ENCODE measurements around the gene COL19A1. TPM values are rescaled to one million over a fixed set of nuclear protein-coding genes. Genes with fewer than 3 reads are reported as not detected.

Gene COL19A1
- total and polyA plus RNA-seq, 4 donors: 1.4 to 6.7 (median 2.9) TPM

- H3K4me3 ChIP-seq (ENCODE audit: low read depth, low read length): no peak overlapping the region
- H3K27me3 ChIP-seq (ENCODE audit: control insufficient read depth, insufficient read depth, low read length): no peaks in the 10 kb centered on the region
- no peak overlapping the region for H3K27ac ChIP-seq (ENCODE audit: low read depth, low read length)
- no peaks in the 10 kb centered on the region for H3K36me3 ChIP-seq (ENCODE audit: control insufficient read depth, insufficient read depth, low read length)
- no peaks in the 10 kb centered on the region for H3K4me1 ChIP-seq (ENCODE audit: control insufficient read depth, insufficient read depth, low read length)
- H3K9me3 ChIP-seq (ENCODE audit: control insufficient read depth, insufficient read depth, low read length): peaks cover 4% of the 10 kb centered on the region
- DNase-seq (ENCODE audit: low read depth in 4 of 6, low spot score in 6 of 6): peak in 3 of 6 donors; percentile 17 to 81 (median 68)
- WGBS (ENCODE audit: insufficient coverage): 40% methylated on average over 1 of the region's 4 CpGs
Observed at GRCh38 chr6:70142034-70142433, 275.7 kb downstream of the COL19A1 start.

DNA sequence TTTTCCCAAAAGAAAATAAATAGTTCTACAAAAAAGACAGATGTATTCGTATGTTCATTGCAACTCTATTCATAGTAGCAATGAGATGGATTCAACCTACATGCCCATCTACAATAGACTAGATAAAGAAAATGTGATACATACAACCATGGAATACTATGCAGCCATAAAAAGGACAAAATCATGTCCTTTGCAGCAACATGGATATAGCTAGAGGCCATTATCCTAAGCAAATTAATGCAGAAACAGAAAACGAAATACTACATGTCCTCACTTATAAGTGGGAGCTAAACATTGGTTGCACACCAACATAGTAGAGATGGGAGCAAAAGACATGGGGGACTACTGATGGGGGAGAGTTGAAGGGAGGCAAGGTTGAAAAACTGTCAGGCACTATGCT lies 278.8 kb downstream of the COL19A1 start:
- no peak overlapping the region for H3K27ac ChIP-seq (ENCODE audit: low read depth, low read length)
- WGBS (ENCODE audit: insufficient coverage): no CpG with 5 or more reads among the region's 2 CpGs
- H3K4me3 ChIP-seq (ENCODE audit: low read depth, low read length): no peak overlapping the region
- H3K9me3 ChIP-seq (ENCODE audit: control insufficient read depth, insufficient read depth, low read length): peaks cover 4% of the 10 kb centered on the region
- H3K27me3 ChIP-seq (ENCODE audit: control insufficient read depth, insufficient read depth, low read length): no peaks in the 10 kb centered on the region
- no peaks in the 10 kb centered on the region for H3K36me3 ChIP-seq (ENCODE audit: control insufficient read depth, insufficient read depth, low read length)
- H3K4me1 ChIP-seq (ENCODE audit: control insufficient read depth, insufficient read depth, low read length): peaks cover 4% of the 10 kb centered on the region
- no peak for DNase-seq (ENCODE audit: low read depth in 4 of 6, low spot score in 6 of 6)

DNA sequence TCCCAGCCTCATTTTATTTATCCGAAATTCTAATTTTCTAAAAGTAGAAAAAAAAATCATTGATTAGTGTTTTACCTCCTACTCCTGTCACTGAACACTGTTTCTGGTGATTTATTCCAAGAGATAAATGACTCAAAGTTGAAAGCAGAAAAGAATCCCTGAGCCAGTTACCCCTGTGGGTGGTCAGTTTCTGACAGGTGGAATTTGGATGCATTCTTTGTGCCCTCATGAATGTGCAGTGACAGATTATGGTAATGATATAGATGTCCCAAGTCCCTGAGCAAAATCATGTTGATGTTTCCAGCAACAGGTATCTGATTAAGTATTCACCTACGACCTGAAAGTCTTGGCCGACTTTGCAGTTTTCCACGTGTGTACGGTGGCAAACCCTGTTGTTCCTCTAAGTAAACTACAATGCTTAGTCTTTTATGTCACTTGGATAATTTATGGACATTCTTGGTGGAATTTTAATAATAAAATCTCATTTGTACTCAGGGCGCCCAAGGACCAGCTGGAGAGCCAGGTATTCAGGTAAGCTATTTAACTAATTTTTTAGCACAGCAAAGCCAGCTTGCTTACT lies 282.9 kb downstream of the COL19A1 start:
- Histone ChIP-seq H3K9me3 (ENCODE audit: control insufficient read depth, insufficient read depth, low read length) (peaks cover 4% of the 10 kb centered on the region), H3K27me3 (ENCODE audit: control insufficient read depth, insufficient read depth, low read length) (no peaks in the 10 kb centered on the region), H3K27ac (ENCODE audit: low read depth, low read length) (no peak overlapping the region), H3K4me3 (ENCODE audit: low read depth, low read length) (no peak overlapping the region), H3K4me1 (ENCODE audit: control insufficient read depth, insufficient read depth, low read length) (peaks cover 4% of the 10 kb centered on the region), H3K36me3 (ENCODE audit: control insufficient read depth, insufficient read depth, low read length) (no peaks in the 10 kb centered on the region)
- WGBS (ENCODE audit: insufficient coverage): 100% methylated on average over 1 of the region's 6 CpGs
- no peak for DNase-seq (ENCODE audit: low read depth in 4 of 6, low spot score in 6 of 6)

- WGBS (ENCODE audit: insufficient coverage): 81% methylated on average over 3 of the region's 4 CpGs
- H3K9me3 ChIP-seq (ENCODE audit: control insufficient read depth, insufficient read depth, low read length): no peaks in the 10 kb centered on the region
- DNase-seq (ENCODE audit: low read depth in 4 of 6, low spot score in 6 of 6): peak in 1 of 6 donors; percentile 10
- peaks cover 4% of the 10 kb centered on the region for H3K4me1 ChIP-seq (ENCODE audit: control insufficient read depth, insufficient read depth, low read length)
- no peak overlapping the region for H3K27ac ChIP-seq (ENCODE audit: low read depth, low read length)
- H3K36me3 ChIP-seq (ENCODE audit: control insufficient read depth, insufficient read depth, low read length): no peaks in the 10 kb centered on the region
- H3K4me3 ChIP-seq (ENCODE audit: low read depth, low read length): no peak overlapping the region
- H3K27me3 ChIP-seq (ENCODE audit: control insufficient read depth, insufficient read depth, low read length): no peaks in the 10 kb centered on the region
Observed at GRCh38 chr6:70150521-70150920, 284.2 kb downstream of the COL19A1 start.

GRCh38 chr6:70151616-70152015 lies 285.3 kb downstream of the COL19A1 start:
- Histone ChIP-seq H3K27ac (ENCODE audit: low read depth, low read length) (no peak overlapping the region), H3K27me3 (ENCODE audit: control insufficient read depth, insufficient read depth, low read length) (no peaks in the 10 kb centered on the region), H3K9me3 (ENCODE audit: control insufficient read depth, insufficient read depth, low read length) (no peaks in the 10 kb centered on the region), H3K4me1 (ENCODE audit: control insufficient read depth, insufficient read depth, low read length) (peaks cover 4% of the 10 kb centered on the region), H3K4me3 (ENCODE audit: low read depth, low read length) (no peak overlapping the region), H3K36me3 (ENCODE audit: control insufficient read depth, insufficient read depth, low read length) (no peaks in the 10 kb centered on the region)
- no CpG with 5 or more reads among the region's 2 CpGs for WGBS (ENCODE audit: insufficient coverage)
- no peak for DNase-seq (ENCODE audit: low read depth in 4 of 6, low spot score in 6 of 6)

DNA sequence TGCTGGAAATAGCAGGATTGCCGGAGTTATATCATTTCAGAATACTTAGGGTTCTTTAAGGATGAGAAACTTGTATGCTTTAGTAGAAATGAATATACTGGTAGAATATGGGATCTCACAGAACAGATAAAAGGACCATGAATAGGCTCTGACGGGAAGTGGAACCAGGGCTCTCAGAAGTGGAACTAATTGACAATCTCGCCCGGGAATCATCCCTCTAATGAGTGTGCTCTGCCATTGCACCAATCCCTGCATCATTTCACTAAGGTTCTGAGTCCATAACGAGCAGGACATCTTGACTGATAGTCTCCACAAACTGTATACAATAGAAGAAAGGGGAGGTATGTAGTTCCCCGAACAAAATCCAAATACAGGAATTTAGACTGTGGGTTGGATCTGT lies 286.4 kb downstream of the COL19A1 start:
- no peak overlapping the region for H3K4me3 ChIP-seq (ENCODE audit: low read depth, low read length)
- no CpG with 5 or more reads among the region's 6 CpGs for WGBS (ENCODE audit: insufficient coverage)
- H3K27ac ChIP-seq (ENCODE audit: low read depth, low read length): no peak overlapping the region
- no peaks in the 10 kb centered on the region for H3K9me3 ChIP-seq (ENCODE audit: control insufficient read depth, insufficient read depth, low read length)
- no peaks in the 10 kb centered on the region for H3K27me3 ChIP-seq (ENCODE audit: control insufficient read depth, insufficient read depth, low read length)
- H3K36me3 ChIP-seq (ENCODE audit: control insufficient read depth, insufficient read depth, low read length): no peaks in the 10 kb centered on the region
- no peak for DNase-seq (ENCODE audit: low read depth in 4 of 6, low spot score in 6 of 6)
- peaks cover 4% of the 10 kb centered on the region for H3K4me1 ChIP-seq (ENCODE audit: control insufficient read depth, insufficient read depth, low read length)

GRCh38 chr6:70157086-70157485 lies 290.7 kb downstream of the COL19A1 start:
- Histone ChIP-seq H3K9me3 (ENCODE audit: control insufficient read depth, insufficient read depth, low read length) (no peaks in the 10 kb centered on the region), H3K27ac (ENCODE audit: low read depth, low read length) (no peak overlapping the region), H3K27me3 (ENCODE audit: control insufficient read depth, insufficient read depth, low read length) (no peaks in the 10 kb centered on the region), H3K4me1 (ENCODE audit: control insufficient read depth, insufficient read depth, low read length) (no peaks in the 10 kb centered on the region), H3K36me3 (ENCODE audit: control insufficient read depth, insufficient read depth, low read length) (no peaks in the 10 kb centered on the region), H3K4me3 (ENCODE audit: low read depth, low read length) (no peak overlapping the region)
- WGBS (ENCODE audit: insufficient coverage): no CpG with 5 or more reads among the region's 1 CpG
- no peak for DNase-seq (ENCODE audit: low read depth in 4 of 6, low spot score in 6 of 6)

GRCh38 chr6:70160276-70160675 lies 293.9 kb downstream of the COL19A1 start:
- no peak for DNase-seq (ENCODE audit: low read depth in 4 of 6, low spot score in 6 of 6)
- WGBS (ENCODE audit: insufficient coverage): no CpG with 5 or more reads among the region's 1 CpG

GRCh38 chr6:70162972-70163371 lies 296.6 kb downstream of the COL19A1 start:
- Histone ChIP-seq H3K9me3 (ENCODE audit: control insufficient read depth, insufficient read depth, low read length) (no peaks in the 10 kb centered on the region), H3K36me3 (ENCODE audit: control insufficient read depth, insufficient read depth, low read length) (no peaks in the 10 kb centered on the region), H3K4me1 (ENCODE audit: control insufficient read depth, insufficient read depth, low read length) (peaks cover 7% of the 10 kb centered on the region), H3K27ac (ENCODE audit: low read depth, low read length) (no peak overlapping the region), H3K4me3 (ENCODE audit: low read depth, low read length) (no peak overlapping the region), H3K27me3 (ENCODE audit: control insufficient read depth, insufficient read depth, low read length) (no peaks in the 10 kb centered on the region)
- no CpG with 5 or more reads among the region's 3 CpGs for WGBS (ENCODE audit: insufficient coverage)
- no peak for DNase-seq (ENCODE audit: low read depth in 4 of 6, low spot score in 6 of 6)

More at GRCh38 chr6:70160276-70160675, 293.9 kb downstream of the COL19A1 start:
- no peaks in the 10 kb centered on the region for H3K4me1 ChIP-seq (ENCODE audit: control insufficient read depth, insufficient read depth, low read length)
- H3K4me3 ChIP-seq (ENCODE audit: low read depth, low read length): no peak overlapping the region
- no peaks in the 10 kb centered on the region for H3K9me3 ChIP-seq (ENCODE audit: control insufficient read depth, insufficient read depth, low read length)
- H3K36me3 ChIP-seq (ENCODE audit: control insufficient read depth, insufficient read depth, low read length): no peaks in the 10 kb centered on the region
- no peak overlapping the region for H3K27ac ChIP-seq (ENCODE audit: low read depth, low read length)
- H3K27me3 ChIP-seq (ENCODE audit: control insufficient read depth, insufficient read depth, low read length): no peaks in the 10 kb centered on the region

- H3K4me3 ChIP-seq (ENCODE audit: low read depth, low read length): no peak overlapping the region
- no peaks in the 10 kb centered on the region for H3K36me3 ChIP-seq (ENCODE audit: control insufficient read depth, insufficient read depth, low read length)
- no peak for DNase-seq (ENCODE audit: low read depth in 4 of 6, low spot score in 6 of 6)
- H3K27ac ChIP-seq (ENCODE audit: low read depth, low read length): peak overlapping the region; percentile 66
- peaks cover 7% of the 10 kb centered on the region for H3K4me1 ChIP-seq (ENCODE audit: control insufficient read depth, insufficient read depth, low read length)
- no peaks in the 10 kb centered on the region for H3K9me3 ChIP-seq (ENCODE audit: control insufficient read depth, insufficient read depth, low read length)
- 96% methylated on average over 3 of the region's 3 CpGs for WGBS (ENCODE audit: insufficient coverage)
- H3K27me3 ChIP-seq (ENCODE audit: control insufficient read depth, insufficient read depth, low read length): no peaks in the 10 kb centered on the region
Observed at GRCh38 chr6:70163795-70164194, 297.4 kb downstream of the COL19A1 start.
